ENCODE measurements around the gene YPEL5.

DNA sequence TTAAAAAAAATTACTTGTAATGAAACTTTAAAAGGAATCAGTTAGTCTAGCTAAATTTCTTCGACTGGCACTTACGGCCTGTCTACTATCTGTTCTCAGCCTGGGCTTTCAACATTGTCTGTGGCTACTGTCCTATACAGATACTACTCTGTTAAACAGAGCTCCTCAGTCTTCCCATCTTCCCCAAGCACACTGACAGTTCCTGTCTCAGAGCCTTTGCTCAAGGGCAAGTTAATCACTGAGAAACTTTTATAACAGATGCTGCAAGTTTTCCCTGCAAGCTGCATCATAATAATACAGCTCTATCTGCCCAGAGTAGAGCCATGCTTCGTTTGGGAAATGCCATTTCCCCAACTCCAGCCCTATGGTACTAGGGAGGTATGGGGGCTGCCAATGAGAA lies 11.3 kb upstream of the YPEL5 start:
- TF ChIP-seq, protein P1, sequence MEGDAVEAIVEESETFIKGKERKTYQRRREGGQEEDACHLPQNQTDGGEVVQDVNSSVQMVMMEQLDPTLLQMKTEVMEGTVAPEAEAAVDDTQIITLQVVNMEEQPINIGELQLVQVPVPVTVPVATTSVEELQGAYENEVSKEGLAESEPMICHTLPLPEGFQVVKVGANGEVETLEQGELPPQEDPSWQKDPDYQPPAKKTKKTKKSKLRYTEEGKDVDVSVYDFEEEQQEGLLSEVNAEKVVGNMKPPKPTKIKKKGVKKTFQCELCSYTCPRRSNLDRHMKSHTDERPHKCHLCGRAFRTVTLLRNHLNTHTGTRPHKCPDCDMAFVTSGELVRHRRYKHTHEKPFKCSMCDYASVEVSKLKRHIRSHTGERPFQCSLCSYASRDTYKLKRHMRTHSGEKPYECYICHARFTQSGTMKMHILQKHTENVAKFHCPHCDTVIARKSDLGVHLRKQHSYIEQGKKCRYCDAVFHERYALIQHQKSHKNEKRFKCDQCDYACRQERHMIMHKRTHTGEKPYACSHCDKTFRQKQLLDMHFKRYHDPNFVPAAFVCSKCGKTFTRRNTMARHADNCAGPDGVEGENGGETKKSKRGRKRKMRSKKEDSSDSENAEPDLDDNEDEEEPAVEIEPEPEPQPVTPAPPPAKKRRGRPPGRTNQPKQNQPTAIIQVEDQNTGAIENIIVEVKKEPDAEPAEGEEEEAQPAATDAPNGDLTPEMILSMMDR (IDR thresholded peaks at IDR 0.05 in 8 of 11, conservative IDR thresholded peaks at IDR 0.05 in 3 of 11), result no peak
- TF ChIP-seq POLR2A (IDR thresholded peaks at IDR 0.05) (no peak), POLR2AphosphoS5 (IDR thresholded peaks at IDR 0.05) (no peak)

Measured in spleen (tissue), 7 donors.